ENCODE results near the gene VPS13C.

Gene VPS13C

GRCh38 chr15:62087671-62088352, 27.6 kb upstream of the VPS13C start:
- Histone ChIP-seq H3K4me3 (IDR thresholded peaks at IDR 0.05; ENCODE audit: insufficient read depth, low read depth, low read length) (no peak overlapping the region), H3K36me3 (ENCODE audit: insufficient read depth) (no peaks in the 10 kb centered on the region), H3K27me3 (ENCODE audit: insufficient read depth, low read depth) (no peaks in the 10 kb centered on the region), H4K20me1 (ENCODE audit: insufficient read depth) (no peaks in the 10 kb centered on the region), H2AFZ (ENCODE audit: low read depth) (no peak overlapping the region), H3K27ac (no peak overlapping the region), H3K4me1 (ENCODE audit: low read depth, poor library complexity, severe bottlenecking) (no peaks in the 10 kb centered on the region), H3K9ac (no peak overlapping the region), H3K4me2 (no peak overlapping the region), H3K79me2 (ENCODE audit: insufficient read depth, low read depth) (no peaks in the 10 kb centered on the region)
- TF ChIP-seq CTCF (conservative IDR thresholded peaks at IDR 0.05; ENCODE audit: low read depth, low read length) = no peak

DNA sequence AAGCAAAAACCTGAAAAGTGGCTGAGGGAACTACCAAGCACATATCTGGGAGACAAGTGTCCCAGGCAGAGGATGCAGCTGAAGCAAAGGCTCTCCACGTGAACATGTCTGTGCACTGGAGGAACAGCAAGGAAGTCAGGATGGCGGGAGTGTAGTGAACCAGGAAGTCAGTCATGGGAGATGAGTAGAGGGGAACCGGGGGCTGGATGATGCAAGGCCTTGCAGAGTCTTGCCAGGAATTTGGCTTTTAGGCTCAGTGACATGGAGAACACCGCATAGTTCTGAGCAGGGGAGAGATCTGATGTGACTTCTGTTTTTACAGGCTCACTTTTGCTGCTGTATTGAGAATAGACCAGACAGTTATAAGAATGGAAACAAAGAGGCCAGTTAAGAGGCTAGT, 25.5 kb upstream of the VPS13C start:
- Histone ChIP-seq H3K27ac (no peak overlapping the region), H3K27me3 (ENCODE audit: insufficient read depth, low read depth) (no peaks in the 10 kb centered on the region), H3K36me3 (ENCODE audit: insufficient read depth) (no peaks in the 10 kb centered on the region), H3K4me2 (no peak overlapping the region), H4K20me1 (ENCODE audit: insufficient read depth) (no peaks in the 10 kb centered on the region), H3K4me1 (ENCODE audit: low read depth, poor library complexity, severe bottlenecking) (no peaks in the 10 kb centered on the region), H3K9ac (no peak overlapping the region), H2AFZ (ENCODE audit: low read depth) (no peak overlapping the region), H3K4me3 (IDR thresholded peaks at IDR 0.05; ENCODE audit: insufficient read depth, low read depth, low read length) (no peak overlapping the region), H3K79me2 (ENCODE audit: insufficient read depth, low read depth) (no peaks in the 10 kb centered on the region)
- TF ChIP-seq CTCF (conservative IDR thresholded peaks at IDR 0.05; ENCODE audit: low read depth, low read length) = no peak

DNA sequence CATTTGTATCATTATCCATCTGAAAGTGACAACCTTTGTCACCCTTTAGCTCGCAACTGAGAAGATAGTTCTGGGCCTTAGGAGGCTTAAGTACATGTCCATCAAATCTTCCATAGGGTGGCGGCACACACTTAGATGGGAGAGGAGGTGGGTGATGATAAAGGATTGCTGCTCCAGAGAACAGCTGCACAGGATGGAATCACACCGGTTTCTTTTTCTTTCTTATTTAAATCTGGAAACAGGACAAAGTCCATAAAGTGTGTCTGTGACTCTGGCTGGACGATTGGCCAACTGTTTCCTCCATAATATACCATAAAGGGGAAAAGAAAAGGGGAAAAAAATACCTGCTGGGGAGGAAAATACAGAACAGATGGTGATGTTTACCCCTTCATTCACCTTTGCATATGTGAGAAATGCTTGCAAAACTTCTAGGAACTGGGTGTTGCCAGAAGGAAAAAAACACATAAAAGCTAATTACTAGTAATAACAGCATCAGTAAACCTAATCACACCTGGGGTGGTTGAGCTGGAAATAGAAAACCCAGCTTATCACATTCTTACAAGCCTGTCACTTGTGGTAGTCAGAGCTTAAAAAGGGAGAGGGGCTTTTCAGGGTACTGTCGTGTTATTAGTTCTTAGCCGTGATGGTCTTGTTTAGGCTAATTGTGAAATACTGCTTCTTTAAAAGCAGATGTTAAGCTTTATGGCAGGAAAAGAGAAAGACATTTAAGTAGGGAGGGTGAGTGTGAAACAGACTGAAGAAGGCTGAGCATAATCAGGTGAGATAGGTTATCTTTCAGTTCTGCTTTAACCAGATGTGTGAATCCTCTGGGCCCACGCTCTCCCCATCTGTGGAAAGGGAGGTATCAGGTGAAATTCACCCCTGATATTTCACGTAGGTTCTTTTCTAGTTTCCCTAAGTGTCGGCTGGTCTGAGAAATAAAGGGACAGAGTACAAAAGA, 23.2 kb upstream of the VPS13C start:
- no peaks in the 10 kb centered on the region for H3K4me1 ChIP-seq (ENCODE audit: low read depth, poor library complexity, severe bottlenecking)
- H4K20me1 ChIP-seq (ENCODE audit: insufficient read depth) = no peaks in the 10 kb centered on the region
- no peak overlapping the region for H3K4me2 ChIP-seq
- no peak for TF ChIP-seq CTCF (conservative IDR thresholded peaks at IDR 0.05; ENCODE audit: low read depth, low read length)
- no peaks in the 10 kb centered on the region for H3K79me2 ChIP-seq (ENCODE audit: insufficient read depth, low read depth)
- H3K4me3 ChIP-seq (IDR thresholded peaks at IDR 0.05; ENCODE audit: insufficient read depth, low read depth, low read length) = no peak overlapping the region
- no peak overlapping the region for H3K27ac ChIP-seq
- H3K9ac ChIP-seq = no peak overlapping the region
- no peaks in the 10 kb centered on the region for H3K27me3 ChIP-seq (ENCODE audit: insufficient read depth, low read depth)
- H2AFZ ChIP-seq (ENCODE audit: low read depth) = no peak overlapping the region
- H3K36me3 ChIP-seq (ENCODE audit: insufficient read depth) = no peaks in the 10 kb centered on the region

GRCh38 chr15:62079594-62079993, 19.3 kb upstream of the VPS13C start:
- H3K9ac ChIP-seq = no peak overlapping the region
- H2AFZ ChIP-seq (ENCODE audit: low read depth) = no peak overlapping the region
- H3K4me3 ChIP-seq (IDR thresholded peaks at IDR 0.05; ENCODE audit: insufficient read depth, low read depth, low read length) = no peak overlapping the region
- H4K20me1 ChIP-seq (ENCODE audit: insufficient read depth) = no peaks in the 10 kb centered on the region
- no peaks in the 10 kb centered on the region for H3K79me2 ChIP-seq (ENCODE audit: insufficient read depth, low read depth)
- H3K4me1 ChIP-seq (ENCODE audit: low read depth, poor library complexity, severe bottlenecking) = no peaks in the 10 kb centered on the region
- H3K27ac ChIP-seq = no peak overlapping the region
- H3K36me3 ChIP-seq (ENCODE audit: insufficient read depth) = no peaks in the 10 kb centered on the region
- H3K27me3 ChIP-seq (ENCODE audit: insufficient read depth, low read depth) = no peaks in the 10 kb centered on the region
- no peak overlapping the region for H3K4me2 ChIP-seq
- no peak for TF ChIP-seq CTCF (conservative IDR thresholded peaks at IDR 0.05; ENCODE audit: low read depth, low read length)

Data from KMS-11 (cell line).